NK-92 (cell line): ENCODE data around the gene PHYHD1.

ENCODE experiments used
- DNase-seq: peaks from one replicate; lab custom pipeline; 2025; ENCODE audit not compliant: unreplicated experiment; lab: John Stamatoyannopoulos, UW

PHYHD1 gene

GRCh38 chr9:128969491-128969890 is 48.7 kb downstream of the PHYHD1 start:
- no peak for DNase-seq

- no peak for DNase-seq
These were observed 52.2 kb downstream of the PHYHD1 start for GRCh38 chr9:128972956-128973355.

GRCh38 chr9:128979111-128979510 is 58.3 kb downstream of the PHYHD1 start:
- no peak for DNase-seq

- DNase-seq = no peak
These were observed 62.8 kb downstream of the PHYHD1 start for GRCh38 chr9:128983536-128983935.

- DNase-seq = no peak
These were observed 65.9 kb downstream of the PHYHD1 start for GRCh38 chr9:128986671-128987070.

- DNase-seq = no peak
These were observed 67.0 kb downstream of the PHYHD1 start for GRCh38 chr9:128987805-128988204.
